GM12892 (cell line): ENCODE results near the gene PLD1.

Experiments used
- DNase-seq: peaks from one replicate; pipeline ENCODE4 v3.0.0; 2011; ENCODE audit not compliant: insufficient read length
- FAIRE-seq: peaks from 2 replicates; lab custom pipeline; 2011; peaks lifted over from hg19 to GRCh38; lab: Jason Lieb, UNC
- POLR2A ChIP-seq: IDR thresholded peaks from 2 replicates; pipeline ENCODE4 v1.6.1; 2011; ENCODE audit warnings: low read depth, low read length, control low read depth
- POLR2AphosphoS5 ChIP-seq: IDR thresholded peaks from 2 replicates; pipeline ENCODE4 v1.6.1; 2011; ENCODE audit warnings: low read depth, low read length, control low read depth
- TAF1 ChIP-seq: IDR thresholded peaks from 2 replicates; pipeline ENCODE4 v1.6.1; 2011; ENCODE audit warnings: low read depth, mild to moderate bottlenecking, control low read depth, low read length, borderline replicate concordance

Gene PLD1

GRCh38 chr3:171745577-171746319 lies 64.5 kb downstream of the PLD1 start:
- DNase-seq (no peak), FAIRE-seq (no peak)
- no peak for TF ChIP-seq POLR2AphosphoS5
- no peak for TF ChIP-seq TAF1
- TF ChIP-seq POLR2A = no peak

GRCh38 chr3:171744158-171744741 lies 66.0 kb downstream of the PLD1 start:
- FAIRE-seq = no peak
- TF ChIP-seq POLR2AphosphoS5 (no peak), TAF1 (no peak)
- DNase-seq = no peak

GRCh38 chr3:171743327-171744157 lies 66.7 kb downstream of the PLD1 start:
- DNase-seq = no peak
- FAIRE-seq = no peak
- TF ChIP-seq POLR2AphosphoS5 (no peak), TAF1 (no peak), POLR2A (no peak)

GRCh38 chr3:171741377-171741776 lies 68.9 kb downstream of the PLD1 start:
- DNase-seq (no peak), FAIRE-seq (no peak)
- no peak for TF ChIP-seq POLR2AphosphoS5
- TF ChIP-seq POLR2A = no peak
- no peak for TF ChIP-seq TAF1

- DNase-seq = no peak
- FAIRE-seq = no peak
- no peak for TF ChIP-seq POLR2A
- no peak for TF ChIP-seq TAF1
- TF ChIP-seq POLR2AphosphoS5 = no peak
These were observed 73.7 kb downstream of the PLD1 start for GRCh38 chr3:171736556-171736955.

GRCh38 chr3:171733561-171733960 lies 76.7 kb downstream of the PLD1 start:
- TF ChIP-seq POLR2AphosphoS5 (no peak), TAF1 (no peak), POLR2A (no peak)
- DNase-seq = no peak
- FAIRE-seq = no peak

- DNase-seq = no peak
- TF ChIP-seq POLR2A (no peak), TAF1 (no peak), POLR2AphosphoS5 (no peak)
- FAIRE-seq = no peak
These were observed 77.5 kb downstream of the PLD1 start for GRCh38 chr3:171732756-171733155.

- FAIRE-seq (no peak), DNase-seq (no peak)
- no peak for TF ChIP-seq TAF1
- TF ChIP-seq POLR2A = no peak
- TF ChIP-seq POLR2AphosphoS5 = no peak
These were observed 78.6 kb downstream of the PLD1 start for GRCh38 chr3:171731691-171732090.

- FAIRE-seq (no peak), DNase-seq (no peak)
- TF ChIP-seq TAF1 (no peak), POLR2A (no peak), POLR2AphosphoS5 (no peak)
These were observed 80.6 kb downstream of the PLD1 start for GRCh38 chr3:171729452-171730334.

- FAIRE-seq (no peak), DNase-seq (no peak)
- TF ChIP-seq POLR2AphosphoS5 (no peak), POLR2A (no peak), TAF1 (no peak)
These were observed 83.0 kb downstream of the PLD1 start for GRCh38 chr3:171727288-171727687.
